ENCODE results near the gene SERINC2. TPM values are rescaled to one million over a fixed set of nuclear protein-coding genes. Genes with fewer than 3 reads are reported as not detected.
A peak's percentile ranks its signal among the peaks of the same experiment; 100 is the strongest.

The SERINC2 gene
- total and polyA plus RNA-seq, 4 experiments from 2014 or later, result 0.11 to 0.18 (median 0.15) TPM; not detected in 1

DNA sequence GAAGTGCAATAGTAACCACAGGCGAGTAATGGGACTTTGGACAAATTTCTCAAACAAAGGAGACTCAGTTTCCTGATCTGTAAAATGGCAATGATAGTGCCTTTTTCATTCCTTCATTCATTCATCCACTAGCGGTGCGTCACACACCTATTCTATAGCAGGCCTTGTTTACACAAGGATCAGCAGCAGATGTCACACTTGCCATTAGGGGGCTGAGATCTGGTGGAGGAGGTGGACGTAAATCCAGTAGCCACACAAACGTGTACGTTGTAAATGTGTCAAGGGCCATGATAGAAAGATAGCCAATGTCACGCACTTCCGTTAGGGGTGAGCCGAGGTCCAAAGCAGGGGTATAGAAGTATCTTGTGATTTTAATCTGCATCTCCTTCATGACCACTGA lies 34.2 kb downstream of the SERINC2 start:
- Mint-ChIP-seq H3K36me3 (no peaks in the 10 kb centered on the region), H3K9me3 (peaks cover 0 to 28% (median 15%) of the 10 kb centered on the region in 8 donors), H3K27ac (no peak overlapping the region), H3K27me3 (peaks cover 16% of the 10 kb centered on the region in 2 donors), H3K4me3 (no peak overlapping the region), H3K4me1 (no peaks in the 10 kb centered on the region)
- no peak overlapping the region for H3K4me3 ChIP-seq (ENCODE audit: low read length in 2 of 2)
- H3K4me1 ChIP-seq (ENCODE audit: insufficient read depth, low read length), result no peaks in the 10 kb centered on the region
- POLR2A ChIA-PET (ENCODE audit: partially characterized antibody), result no interaction called here
- no peak overlapping the region for H3K27ac ChIP-seq (ENCODE audit: low read depth, low read length)
- DNase-seq, result no peak
- no peaks in the 10 kb centered on the region for H3K9me3 ChIP-seq (ENCODE audit: control insufficient read depth in 1 of 2, low read length in 2 of 2)
- intact Hi-C loops (cut with micrococcal nuclease), result no loop called here
- CTCF ChIA-PET (ENCODE audit: partially characterized antibody), result no interaction called here
- H3K27me3 ChIP-seq (ENCODE audit: insufficient read depth, low read length), result no peaks in the 10 kb centered on the region
- no peaks in the 10 kb centered on the region for H3K36me3 ChIP-seq (ENCODE audit: insufficient read depth, low read length)

DNA sequence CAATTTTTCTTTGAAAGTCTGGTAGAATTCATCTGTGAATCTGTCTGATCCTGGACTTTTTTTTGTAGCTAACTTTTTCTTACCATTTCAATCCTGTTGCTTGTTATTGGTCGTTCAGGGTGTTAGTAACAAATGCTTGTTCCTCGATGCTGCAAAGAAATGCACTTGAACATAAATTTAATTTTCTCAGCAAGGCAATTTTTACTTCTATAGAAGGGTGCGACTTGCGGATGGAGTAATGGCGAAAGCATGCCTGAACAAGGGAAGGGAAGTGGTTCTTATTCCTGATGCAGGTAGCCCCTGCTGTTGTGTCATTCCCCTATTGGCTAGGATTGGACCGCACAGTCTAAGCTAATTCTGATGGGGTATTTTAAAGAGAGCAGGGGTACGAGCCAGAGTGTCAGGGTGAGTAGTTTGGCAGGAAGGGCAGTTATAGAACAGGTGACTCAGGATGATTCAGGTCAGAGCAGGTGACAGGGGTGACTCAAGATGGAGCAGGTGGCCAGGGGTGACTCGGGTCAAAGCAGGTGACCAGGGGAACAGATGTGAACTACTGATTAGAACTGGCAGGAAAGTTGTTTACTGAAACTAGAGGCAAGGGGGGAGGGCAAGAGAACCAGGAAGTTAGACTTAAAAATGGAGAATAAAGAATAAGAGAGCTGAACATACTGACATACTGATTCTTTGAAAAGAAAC lies 40.5 kb downstream of the SERINC2 start:
- H3K4me3 ChIP-seq (ENCODE audit: low read length in 2 of 2), result no peak overlapping the region
- intact Hi-C loops (cut with micrococcal nuclease), result no loop called here
- H3K27ac ChIP-seq (ENCODE audit: low read depth, low read length), result no peak overlapping the region
- H3K27ac Mint-ChIP-seq, result no peak overlapping the region
- peaks cover 4 to 10% of the 10 kb centered on the region in 2 donors for H3K36me3 Mint-ChIP-seq
- no peaks in the 10 kb centered on the region for H3K27me3 ChIP-seq (ENCODE audit: insufficient read depth, low read length)
- no peaks in the 10 kb centered on the region for H3K4me1 Mint-ChIP-seq
- H3K9me3 ChIP-seq (ENCODE audit: control insufficient read depth in 1 of 2, low read length in 2 of 2), result peaks cover 0 to 7% of the 10 kb centered on the region in 2 donors
- peak overlapping the region in 1 of 8 donors; percentile 61 for H3K4me3 Mint-ChIP-seq
- H3K4me1 ChIP-seq (ENCODE audit: insufficient read depth, low read length), result no peaks in the 10 kb centered on the region
- ChIA-PET POLR2A (ENCODE audit: partially characterized antibody) (no interaction called here), CTCF (ENCODE audit: partially characterized antibody) (no interaction called here)
- peaks cover 5 to 63% (median 57%) of the 10 kb centered on the region in 8 donors for H3K9me3 Mint-ChIP-seq
- peaks cover 24 to 35% of the 10 kb centered on the region in 2 donors for H3K27me3 Mint-ChIP-seq
- no peak for DNase-seq
- no peaks in the 10 kb centered on the region for H3K36me3 ChIP-seq (ENCODE audit: insufficient read depth, low read length)

DNA sequence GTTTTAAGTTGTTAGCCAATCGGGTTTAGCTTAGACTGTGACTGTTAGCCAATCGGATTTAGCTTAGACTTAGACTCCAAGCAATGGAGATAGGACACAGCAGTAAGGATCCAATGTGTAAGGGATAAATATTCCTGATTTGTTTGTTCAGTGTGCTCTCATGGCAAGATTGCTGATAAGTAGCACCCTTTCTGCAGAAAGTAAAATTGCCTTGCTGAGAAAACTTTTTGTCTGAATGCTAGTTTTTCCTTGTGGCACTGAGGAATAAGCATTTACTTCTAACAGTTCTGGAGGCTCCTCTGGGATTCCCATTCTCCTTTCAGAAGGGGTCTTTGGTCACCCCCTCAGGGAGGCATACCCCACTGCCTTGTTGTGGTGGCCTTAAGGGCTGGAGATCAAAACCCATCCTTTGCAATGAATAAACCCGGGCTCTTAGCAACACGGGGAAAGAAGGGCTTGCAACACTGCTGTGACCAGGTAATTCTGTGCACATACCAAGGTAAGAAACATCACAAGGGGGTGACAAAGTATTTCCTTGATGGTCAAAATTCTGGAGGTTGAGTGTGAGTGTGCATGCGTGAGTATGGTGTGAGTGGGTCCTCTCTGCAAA lies 45.4 kb downstream of the SERINC2 start:
- Mint-ChIP-seq H3K27me3 (peaks cover 20 to 21% of the 10 kb centered on the region in 2 donors), H3K4me3 (no peak overlapping the region), H3K4me1 (no peaks in the 10 kb centered on the region), H3K27ac (no peak overlapping the region), H3K9me3 (peaks cover 0 to 68% (median 58%) of the 10 kb centered on the region in 8 donors), H3K36me3 (peaks cover 0 to 5% of the 10 kb centered on the region in 2 donors)
- Histone ChIP-seq H3K27me3 (ENCODE audit: insufficient read depth, low read length) (no peaks in the 10 kb centered on the region), H3K36me3 (ENCODE audit: insufficient read depth, low read length) (no peaks in the 10 kb centered on the region), H3K4me1 (ENCODE audit: insufficient read depth, low read length) (no peaks in the 10 kb centered on the region), H3K9me3 (ENCODE audit: control insufficient read depth in 1 of 2, low read length in 2 of 2) (peaks cover 0 to 18% of the 10 kb centered on the region in 2 donors), H3K27ac (ENCODE audit: low read depth, low read length) (no peak overlapping the region), H3K4me3 (ENCODE audit: low read length in 2 of 2) (no peak overlapping the region)
- ChIA-PET POLR2A (ENCODE audit: partially characterized antibody) (no interaction called here), CTCF (ENCODE audit: partially characterized antibody) (no interaction called here)
- DNase-seq, result no peak
- intact Hi-C loops (cut with micrococcal nuclease), result no loop called here

DNA sequence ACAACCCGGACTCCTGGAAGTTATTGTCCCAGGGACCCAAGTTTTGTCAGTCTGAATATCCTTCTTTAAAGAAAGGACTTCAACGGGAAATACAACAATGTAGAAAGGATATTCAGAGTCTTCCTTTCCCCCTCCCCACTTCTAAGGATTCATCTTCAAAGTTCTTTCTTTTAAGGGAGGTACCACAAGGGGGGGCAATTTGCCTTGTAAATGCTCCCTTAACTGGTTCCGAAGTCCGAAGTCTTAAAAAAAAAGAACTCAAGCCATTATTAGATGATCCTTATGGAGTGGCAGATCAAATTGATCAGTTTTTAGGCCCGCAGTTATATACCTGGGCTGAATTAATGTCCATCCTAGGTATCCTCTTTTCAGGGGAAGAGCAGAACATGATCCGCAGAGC lies 47.0 kb downstream of the SERINC2 start:
- DNase-seq, result no peak
- Histone ChIP-seq H3K36me3 (ENCODE audit: insufficient read depth, low read length) (no peaks in the 10 kb centered on the region), H3K9me3 (ENCODE audit: control insufficient read depth in 1 of 2, low read length in 2 of 2) (peaks cover 0 to 18% of the 10 kb centered on the region in 2 donors), H3K27ac (ENCODE audit: low read depth, low read length) (no peak overlapping the region), H3K4me3 (ENCODE audit: low read length in 2 of 2) (no peak overlapping the region), H3K27me3 (ENCODE audit: insufficient read depth, low read length) (no peaks in the 10 kb centered on the region), H3K4me1 (ENCODE audit: insufficient read depth, low read length) (no peaks in the 10 kb centered on the region)
- Mint-ChIP-seq H3K27ac (no peak overlapping the region), H3K9me3 (peaks cover 2 to 62% (median 51%) of the 10 kb centered on the region in 8 donors), H3K4me3 (no peak overlapping the region), H3K4me1 (no peaks in the 10 kb centered on the region), H3K36me3 (peaks cover 0 to 5% of the 10 kb centered on the region in 2 donors), H3K27me3 (peaks cover 20 to 21% of the 10 kb centered on the region in 2 donors)
- intact Hi-C loops (cut with micrococcal nuclease), result no loop called here
- ChIA-PET POLR2A (ENCODE audit: partially characterized antibody) (no interaction called here), CTCF (ENCODE audit: partially characterized antibody) (no interaction called here)

DNA sequence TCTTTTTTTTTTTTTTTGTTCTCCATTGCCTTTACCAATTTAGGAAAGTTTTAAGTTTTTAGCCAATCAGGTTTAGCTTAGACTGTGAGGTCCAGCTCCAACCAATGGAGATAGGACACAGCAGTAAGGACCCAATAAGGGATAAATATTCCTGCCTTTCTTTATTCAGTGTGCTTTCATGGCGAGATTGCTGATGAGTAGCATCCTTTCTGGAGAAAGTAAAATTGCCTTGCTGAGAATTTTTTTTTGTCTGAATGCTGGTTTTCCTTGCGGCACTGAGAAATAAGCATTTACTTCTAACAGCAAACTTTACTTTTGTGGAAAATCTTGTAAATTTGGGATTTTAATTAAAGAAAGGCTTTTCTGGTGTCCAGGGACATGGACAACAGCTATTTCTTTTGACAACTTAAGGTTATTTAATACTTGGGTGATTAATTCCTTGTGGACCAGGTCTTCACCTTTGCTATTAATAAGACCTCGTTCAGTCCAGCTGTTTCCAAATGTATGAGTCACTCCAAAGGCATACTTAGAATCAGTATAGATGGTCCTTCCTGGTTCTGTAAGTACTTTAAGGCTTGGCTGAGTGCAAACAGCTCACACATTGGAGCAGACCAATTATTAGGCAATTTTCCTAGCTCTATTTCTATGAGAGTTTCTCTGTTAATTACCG lies 54.1 kb downstream of the SERINC2 start:
- peaks cover 3 to 29% (median 15%) of the 10 kb centered on the region in 8 donors for H3K9me3 Mint-ChIP-seq
- CTCF ChIA-PET (ENCODE audit: partially characterized antibody), result interaction anchor here (0.6 kb wide), 1 partner anchor 76 kb away, joined by 3 read pairs; no protein-coding TSS in a partner anchor
- Histone ChIP-seq H3K4me3 (ENCODE audit: low read length in 2 of 2) (no peak overlapping the region), H3K4me1 (ENCODE audit: insufficient read depth, low read length) (no peaks in the 10 kb centered on the region), H3K9me3 (ENCODE audit: control insufficient read depth in 1 of 2, low read length in 2 of 2) (no peaks in the 10 kb centered on the region), H3K27ac (ENCODE audit: low read depth, low read length) (no peak overlapping the region), H3K27me3 (ENCODE audit: insufficient read depth, low read length) (no peaks in the 10 kb centered on the region), H3K36me3 (ENCODE audit: insufficient read depth, low read length) (no peaks in the 10 kb centered on the region)
- intact Hi-C loops (cut with micrococcal nuclease), result no loop called here
- no peaks in the 10 kb centered on the region for H3K36me3 Mint-ChIP-seq
- POLR2A ChIA-PET (ENCODE audit: partially characterized antibody), result no interaction called here
- H3K4me1 Mint-ChIP-seq, result peaks cover 0 to under 1% (median 0%) of the 10 kb centered on the region in 4 donors
- no peak overlapping the region for H3K27ac Mint-ChIP-seq
- DNase-seq, result no peak
- H3K4me3 Mint-ChIP-seq, result no peak overlapping the region
- H3K27me3 Mint-ChIP-seq, result peaks cover 18 to 21% of the 10 kb centered on the region in 2 donors

DNA sequence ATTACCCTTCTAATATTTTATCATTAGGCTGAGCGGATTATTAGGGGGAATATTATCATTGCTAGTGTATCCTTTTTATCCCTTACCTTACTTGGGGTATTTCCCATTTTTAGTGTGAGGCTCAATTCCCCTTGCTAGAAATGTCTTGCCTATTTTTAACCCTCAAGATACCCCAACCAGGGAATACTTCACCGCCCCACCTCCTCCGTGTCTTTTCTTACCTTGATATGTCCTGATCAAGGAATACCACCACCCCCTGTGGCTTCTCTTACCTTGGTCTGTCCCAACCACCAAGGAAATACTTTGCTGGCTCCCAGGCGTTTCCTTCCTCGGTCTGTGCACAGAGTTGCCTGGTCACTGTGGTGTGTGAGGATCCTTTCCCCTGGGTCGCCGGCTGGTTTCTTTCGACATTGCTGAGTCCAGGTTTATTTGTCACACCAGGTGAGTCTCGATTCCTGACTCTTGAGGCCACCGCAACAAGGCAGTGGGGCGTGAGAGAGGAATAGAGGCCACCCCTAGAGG lies 57.8 kb downstream of the SERINC2 start:
- Histone ChIP-seq H3K4me3 (ENCODE audit: low read length in 2 of 2) (no peak overlapping the region), H3K36me3 (ENCODE audit: insufficient read depth, low read length) (no peaks in the 10 kb centered on the region), H3K27me3 (ENCODE audit: insufficient read depth, low read length) (no peaks in the 10 kb centered on the region), H3K27ac (ENCODE audit: low read depth, low read length) (no peak overlapping the region), H3K4me1 (ENCODE audit: insufficient read depth, low read length) (no peaks in the 10 kb centered on the region), H3K9me3 (ENCODE audit: control insufficient read depth in 1 of 2, low read length in 2 of 2) (no peaks in the 10 kb centered on the region)
- CTCF ChIA-PET (ENCODE audit: partially characterized antibody), result no interaction called here
- POLR2A ChIA-PET (ENCODE audit: partially characterized antibody), result no interaction called here
- no peak overlapping the region for H3K27ac Mint-ChIP-seq
- H3K4me1 Mint-ChIP-seq, result peaks cover 0 to 3% (median 0%) of the 10 kb centered on the region in 4 donors
- intact Hi-C loops (cut with micrococcal nuclease), result no loop called here
- H3K36me3 Mint-ChIP-seq, result no peaks in the 10 kb centered on the region
- H3K4me3 Mint-ChIP-seq, result no peak overlapping the region
- peaks cover 3 to 29% (median 13%) of the 10 kb centered on the region in 8 donors for H3K9me3 Mint-ChIP-seq
- no peak for DNase-seq
- peaks cover 20 to 22% of the 10 kb centered on the region in 2 donors for H3K27me3 Mint-ChIP-seq

Data from CD4-positive, alpha-beta memory T cell (primary cell).